RWPE1 (cell line): ENCODE results near the gene RNF151.
"Not testable (repeated sequence)": the region's sequence is repeated elsewhere in the genome, so short reads cannot be mapped to it uniquely, and the experiment has no call there.

Experiments
- CTCF ChIA-PET: fragments of 350-600 bp; sonication (Branson Sonifier 250); formaldehyde crosslinking; extraction: SDS; loops from one replicate; lab custom pipeline; 2021; lab: Yijun Ruan, JAX
- POLR2A ChIA-PET: fragments of 400-600 bp; formaldehyde crosslinking; extraction: SDS; loops from one replicate; lab custom pipeline; 2020; ENCODE audit warnings: antibody characterized with exemption; ENCODE audit not compliant: low non-redundant PET; lab: Yijun Ruan, JAX
- DNase-seq: peaks from one replicate; pipeline ENCODE4 v3.0.0; 2012; ENCODE audit warnings: low spot score
- H3K27ac ChIP-seq: fragments of 450-650 bp; 2 replicates; pipeline ENCODE4 v1.5.1; 2017
- TF ChIP-seq, protein P1 (sequence below): fragments of 450-650 bp; conservative IDR thresholded peaks from 2 replicates; pipeline ENCODE4 v1.5.1; 2017; ENCODE audit warnings: low read depth, mild to moderate bottlenecking

Gene RNF151

DNA sequence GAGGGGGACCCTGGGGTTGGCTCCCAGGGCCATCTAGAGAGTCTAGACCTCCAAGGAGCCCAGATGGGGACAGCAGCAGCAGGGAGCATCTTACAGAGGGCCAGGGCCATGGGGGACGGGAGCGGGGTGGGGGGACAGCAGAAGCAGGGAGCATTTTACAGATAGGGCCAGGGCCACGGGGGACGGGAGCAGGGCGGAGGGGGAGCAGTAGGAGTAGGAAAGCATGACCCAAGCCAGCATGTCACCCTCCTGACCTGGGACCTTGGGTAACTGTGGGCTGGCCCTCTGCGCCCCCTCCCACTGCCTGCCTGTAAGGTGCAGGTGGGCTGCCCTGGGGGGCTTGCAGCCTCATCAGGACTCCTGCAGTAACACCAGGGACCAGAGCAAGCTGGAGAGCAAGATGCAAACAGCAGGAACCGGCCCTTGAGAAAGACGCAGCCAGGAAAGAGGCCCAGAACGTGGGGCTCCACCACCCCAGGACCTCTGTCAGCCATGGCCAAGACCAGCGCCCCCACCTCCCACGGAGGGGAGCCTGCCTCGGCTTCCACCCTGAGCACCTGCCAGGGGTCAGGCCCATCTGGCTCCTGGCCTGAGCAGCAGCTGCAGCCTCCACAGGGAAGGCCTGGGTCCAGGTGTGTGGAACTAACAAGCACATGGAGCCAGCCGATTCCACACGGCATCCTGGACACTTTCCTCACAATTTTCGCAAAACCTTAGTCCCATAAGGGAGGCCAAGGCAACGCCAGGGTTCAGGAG, 40.6 kb downstream of the RNF151 start:
- CTCF ChIA-PET = interaction anchor here (0.6 kb wide), 3 partner anchors 14 to 58 kb away, joined by 3 read pairs; no protein-coding TSS in a partner anchor
- peak overlapping the region; percentile 98 for H3K27ac ChIP-seq
- TF ChIP-seq, protein P1, sequence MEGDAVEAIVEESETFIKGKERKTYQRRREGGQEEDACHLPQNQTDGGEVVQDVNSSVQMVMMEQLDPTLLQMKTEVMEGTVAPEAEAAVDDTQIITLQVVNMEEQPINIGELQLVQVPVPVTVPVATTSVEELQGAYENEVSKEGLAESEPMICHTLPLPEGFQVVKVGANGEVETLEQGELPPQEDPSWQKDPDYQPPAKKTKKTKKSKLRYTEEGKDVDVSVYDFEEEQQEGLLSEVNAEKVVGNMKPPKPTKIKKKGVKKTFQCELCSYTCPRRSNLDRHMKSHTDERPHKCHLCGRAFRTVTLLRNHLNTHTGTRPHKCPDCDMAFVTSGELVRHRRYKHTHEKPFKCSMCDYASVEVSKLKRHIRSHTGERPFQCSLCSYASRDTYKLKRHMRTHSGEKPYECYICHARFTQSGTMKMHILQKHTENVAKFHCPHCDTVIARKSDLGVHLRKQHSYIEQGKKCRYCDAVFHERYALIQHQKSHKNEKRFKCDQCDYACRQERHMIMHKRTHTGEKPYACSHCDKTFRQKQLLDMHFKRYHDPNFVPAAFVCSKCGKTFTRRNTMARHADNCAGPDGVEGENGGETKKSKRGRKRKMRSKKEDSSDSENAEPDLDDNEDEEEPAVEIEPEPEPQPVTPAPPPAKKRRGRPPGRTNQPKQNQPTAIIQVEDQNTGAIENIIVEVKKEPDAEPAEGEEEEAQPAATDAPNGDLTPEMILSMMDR = no peak
- DNase-seq = no peak
- POLR2A ChIA-PET = interaction anchor here (0.6 to 1.2 kb wide), 3 partner anchors 14 to 148 kb away, joined by 3 to 8 read pairs (median 3); partner anchors contain the start of genes RPS2 and TRAF7

DNA sequence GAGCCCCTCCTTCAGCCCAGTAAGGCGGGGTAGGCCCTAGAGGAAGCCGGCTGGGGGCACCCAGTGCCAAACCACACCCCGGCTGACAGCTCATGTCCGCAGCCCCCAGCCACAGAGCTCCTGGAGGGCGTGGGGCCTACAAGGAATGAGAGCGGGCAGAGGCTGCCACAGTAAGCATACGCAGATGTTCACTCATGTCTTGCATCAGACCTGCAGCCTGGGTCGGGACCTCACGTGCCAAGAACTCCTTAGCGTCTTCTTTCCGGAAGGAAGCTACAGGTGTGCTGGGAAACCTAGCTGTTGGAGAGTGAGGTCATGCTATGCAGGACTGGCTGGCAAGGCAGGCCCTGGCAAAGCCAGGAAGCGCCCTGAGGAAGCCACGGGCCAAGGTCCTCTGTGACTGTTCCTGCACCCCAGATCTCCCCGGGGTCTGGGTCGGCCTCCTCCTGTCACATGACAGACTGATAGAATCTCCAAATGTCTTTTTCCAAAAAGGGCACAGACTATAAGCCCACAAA, 41.4 kb downstream of the RNF151 start:
- TF ChIP-seq, protein P1 = no peak
- peak; percentile 88 for DNase-seq
- H3K27ac ChIP-seq = peak overlapping the region; percentile 98
- POLR2A ChIA-PET = interaction anchor here (0.6 to 1.2 kb wide), 6 partner anchors 13 to 147 kb away, joined by 3 to 8 read pairs (median 3); partner anchors contain the start of genes RPS2 and TRAF7
- CTCF ChIA-PET = interaction anchor here (0.6 kb wide), 1 partner anchor 40 kb away, joined by 3 read pairs; no protein-coding TSS in a partner anchor

DNA sequence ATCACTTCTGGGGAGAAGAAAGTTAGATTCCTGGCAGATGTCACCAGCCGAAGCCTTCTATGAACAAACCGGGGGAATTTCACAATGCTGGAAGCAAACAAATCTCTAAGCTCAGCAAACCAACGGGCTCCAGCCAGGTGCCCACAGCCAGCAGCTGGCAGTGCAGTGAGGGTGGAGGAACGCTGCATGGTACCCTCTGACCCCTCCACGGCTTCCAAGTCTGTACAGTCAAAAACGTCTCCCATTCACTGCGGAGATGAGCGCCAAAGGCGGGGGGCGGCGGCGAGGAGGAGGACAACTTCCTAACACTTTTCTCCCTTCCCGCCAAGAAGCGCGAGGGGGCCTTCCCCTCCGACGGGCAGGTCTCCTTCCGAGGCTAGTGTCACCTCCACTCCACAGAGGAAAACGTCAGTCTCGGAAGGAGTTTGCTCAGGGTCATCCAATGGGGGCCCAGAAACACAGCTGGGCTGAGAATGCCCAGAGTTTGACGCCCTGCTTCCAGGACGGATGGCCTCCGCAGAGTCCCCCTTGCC, 42.0 kb downstream of the RNF151 start:
- CTCF ChIA-PET = interaction anchor here (0.6 kb wide), 1 partner anchor 41 kb away, joined by 4 read pairs; no protein-coding TSS in a partner anchor
- TF ChIP-seq, protein P1 = no peak
- no peak for DNase-seq
- POLR2A ChIA-PET = interaction anchor here (0.5 to 1.2 kb wide), 6 partner anchors 14 to 147 kb away, joined by 3 to 8 read pairs (median 3); partner anchors contain the start of genes NTHL1, RPS2, TRAF7 and TSC2
- peak overlapping the region; percentile 98 for H3K27ac ChIP-seq

DNA sequence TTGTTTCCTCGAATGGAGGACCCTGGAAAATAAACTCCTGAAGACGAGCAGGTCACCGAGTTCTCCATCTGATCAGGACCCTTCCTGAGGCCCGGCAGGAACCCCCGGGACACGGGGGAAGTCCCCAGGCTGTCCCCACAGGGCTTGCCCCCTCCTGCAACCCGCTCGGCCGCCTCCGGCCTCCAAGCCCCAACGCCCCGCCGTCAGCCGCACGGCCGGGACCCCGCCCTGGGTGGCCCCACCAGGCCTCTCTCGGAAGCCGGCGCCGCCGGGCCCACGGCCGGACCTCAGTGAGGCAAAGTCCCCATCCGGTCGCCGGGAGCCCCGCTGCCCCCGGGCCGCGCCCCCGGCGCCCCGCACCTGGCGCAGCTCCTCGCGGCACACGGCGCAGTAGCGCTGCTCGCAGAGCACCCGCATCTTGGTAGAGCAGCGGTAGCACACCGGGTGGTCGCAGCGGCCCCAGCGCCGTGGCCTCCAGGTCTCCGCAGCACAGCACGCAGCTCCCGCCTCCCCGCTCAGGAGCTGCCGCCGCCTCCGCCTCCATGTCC, 42.6 kb downstream of the RNF151 start:
- POLR2A ChIA-PET = interaction anchor here (0.5 kb wide), 1 partner anchor 39 kb away, joined by 3 read pairs; the partner anchor contains the start of genes NTHL1 and TSC2
- TF ChIP-seq, protein P1 = no peak
- DNase-seq = no peak
- peak overlapping the region; percentile 98 for H3K27ac ChIP-seq
- CTCF ChIA-PET = interaction anchor here (0.6 kb wide), 1 partner anchor 42 kb away, joined by 4 read pairs; no protein-coding TSS in a partner anchor

DNA sequence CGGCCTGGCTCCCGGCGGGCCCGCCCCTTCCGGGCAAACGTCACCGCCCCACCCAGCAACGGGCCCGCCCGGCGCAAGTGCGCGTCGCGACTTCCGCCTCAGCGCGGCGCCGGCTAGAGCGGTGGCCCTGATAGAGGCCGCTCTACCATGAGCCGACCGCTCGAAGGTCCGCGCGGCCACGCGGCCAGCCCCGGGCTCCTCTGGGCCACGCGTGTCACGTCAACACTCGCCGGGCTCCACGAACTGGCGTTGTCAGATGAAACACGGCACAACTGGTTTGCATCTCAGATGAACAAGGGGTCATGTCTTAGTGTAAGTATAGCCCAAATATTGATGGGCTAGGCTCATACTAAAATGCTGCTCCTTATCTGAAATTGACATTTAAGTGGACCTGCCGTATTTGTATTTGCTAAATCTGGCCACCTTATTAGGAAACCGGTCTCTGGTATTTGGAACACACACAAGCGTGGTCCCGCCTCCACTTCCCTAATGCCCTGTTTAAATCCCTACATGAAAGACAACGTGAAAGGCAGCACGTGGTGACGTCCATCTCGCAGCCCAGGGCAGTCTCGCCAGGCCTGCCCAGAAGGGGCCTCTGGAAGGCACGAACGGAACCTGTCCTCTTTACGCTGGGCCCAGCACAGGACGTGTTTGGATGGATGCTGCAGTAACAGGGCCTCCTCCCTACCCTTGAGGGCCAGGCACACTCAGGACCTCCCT, 43.3 kb downstream of the RNF151 start, which contains the start of gene ZNF598:
Gene ZNF598, minus strand, starts transcription at position 31 of the 720 bp plus-strand sequence.
- DNase-seq = peak; percentile 81
- TF ChIP-seq, protein P1 = no peak
- H3K27ac ChIP-seq = peak within 1 kb of the TSS; percentile 98
- ChIA-PET CTCF (no interaction called here), POLR2A (no interaction called here)

DNA sequence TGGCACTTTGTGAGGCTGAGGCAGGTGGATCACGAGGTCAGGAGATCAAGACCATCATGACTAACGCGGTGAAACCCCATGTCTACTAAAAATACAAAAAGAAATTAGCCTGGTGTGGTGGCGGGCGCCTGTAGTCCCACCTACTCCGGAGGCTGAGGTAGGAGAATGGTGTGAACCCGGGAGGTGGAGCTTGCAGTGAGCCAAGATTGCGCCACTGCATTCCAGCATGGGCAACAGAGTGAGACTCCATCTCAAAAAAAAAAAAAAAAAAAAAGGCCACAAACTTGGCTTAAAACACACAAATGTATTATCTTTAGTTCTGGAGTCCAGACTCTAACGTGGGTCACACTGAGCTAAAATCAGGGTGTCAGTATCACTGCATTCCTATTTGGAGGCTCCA, 45.1 kb downstream of the RNF151 start:
- CTCF ChIA-PET, DNase-seq: not testable (repeated sequence)
- H3K27ac ChIP-seq = peak overlapping the region; percentile 98
- POLR2A ChIA-PET = interaction anchor here (0.7 to 1.2 kb wide), 2 partner anchors 64 to 144 kb away, joined by 3 to 5 read pairs; partner anchors contain the start of gene TRAF7
